Brain microvascular endothelial cell (primary cell): ENCODE results near the gene PEX12.

ENCODE experiments used
- DNase-seq: peaks from one replicate; pipeline ENCODE4 v3.0.0-alpha.2; 2020
- H3K27ac ChIP-seq: fragments of 250-450 bp; sonication (Bioruptor Pico); 2 replicates; pipeline ENCODE4 v1.5.1; 2020; ENCODE audit warnings: mild to moderate bottlenecking, moderate library complexity
- H3K27me3 ChIP-seq: fragments of 250-450 bp; sonication (Bioruptor Pico); replicated peaks from 2 replicates; pipeline ENCODE4 v1.5.1; 2020; ENCODE audit warnings: mild to moderate bottlenecking
- H3K36me3 ChIP-seq: fragments of 250-450 bp; sonication (Bioruptor Pico); replicated peaks from 2 replicates; pipeline ENCODE4 v1.5.1; 2020; ENCODE audit warnings: mild to moderate bottlenecking
- H3K4me3 ChIP-seq: 2 replicates; pipeline ENCODE4 v1.5.1; 2011; ENCODE audit warnings: low read depth, mild to moderate bottlenecking, control low read depth, low read length, moderate library complexity
- CTCF ChIP-seq: IDR thresholded peaks from 2 replicates; pipeline ENCODE4 v1.5.1; 2011; ENCODE audit warnings: low read depth, mild to moderate bottlenecking, moderate library complexity, low read length, control low read depth, inconsistent platforms; ENCODE audit errors: missing control alignments
- in situ Hi-C: cut with HindIII; loops from 2 replicates; pipeline ENCODE4 v1.10.0; 2017; ENCODE audit warnings: low sequenced_read_pairs, low pct_ligation_motif_present

PEX12 gene

GRCh38 chr17:35587074-35587961 is 8.9 kb upstream of the PEX12 start, which contains the start of gene AP2B1:
Gene AP2B1, plus strand, starts transcription at chr17:35587322. Its CDS starts 6,709 bp downstream, at chr17:35594031.
- Histone ChIP-seq H3K27ac (peak within 1 kb of the TSS; percentile 92), H3K36me3 (no peaks in the 10 kb centered on the region), H3K4me3 (peak within 1 kb of the TSS; percentile 97), H3K27me3 (no peaks in the 10 kb centered on the region)
- in situ Hi-C loops: no loop called here
- no peak for TF ChIP-seq CTCF
- DNase-seq: peak; percentile 96

- no peak for TF ChIP-seq CTCF
- H3K36me3 ChIP-seq: no peaks in the 10 kb centered on the region
- peak overlapping the region; percentile 97 for H3K4me3 ChIP-seq
- H3K27ac ChIP-seq: peak overlapping the region; percentile 92
- in situ Hi-C loops: no loop called here
- H3K27me3 ChIP-seq: no peaks in the 10 kb centered on the region
- no peak for DNase-seq
Measured at GRCh38 chr17:35586569-35587073, 8.2 kb upstream of the PEX12 start.

GRCh38 chr17:35584061-35584460 is 5.7 kb upstream of the PEX12 start:
- no peak overlapping the region for H3K27ac ChIP-seq
- no peak overlapping the region for H3K4me3 ChIP-seq
- no peaks in the 10 kb centered on the region for H3K27me3 ChIP-seq
- no peaks in the 10 kb centered on the region for H3K36me3 ChIP-seq
- TF ChIP-seq CTCF: no peak
- DNase-seq: no peak
- in situ Hi-C loops: no loop called here

GRCh38 chr17:35578929-35579432 is 610 bp upstream of the PEX12 start:
- TF ChIP-seq CTCF: no peak
- Histone ChIP-seq H3K27ac (peak overlapping the region; percentile 53), H3K27me3 (no peaks in the 10 kb centered on the region), H3K4me3 (peak overlapping the region; percentile 85), H3K36me3 (peaks cover 10% of the 10 kb centered on the region)
- no peak for DNase-seq
- in situ Hi-C loops: no loop called here

GRCh38 chr17:35577830-35578196 is 558 bp downstream of the PEX12 start:
- Histone ChIP-seq H3K4me3 (peak overlapping the region; percentile 85), H3K27me3 (no peaks in the 10 kb centered on the region), H3K27ac (peak overlapping the region; percentile 53), H3K36me3 (peaks cover 10% of the 10 kb centered on the region)
- peak; percentile 11 for DNase-seq
- no peak for TF ChIP-seq CTCF
- in situ Hi-C loops: no loop called here
